ENCODE data around the gene NIM1K. TPM values are rescaled to one million over a fixed set of nuclear protein-coding genes. Genes with fewer than 3 reads are reported as not detected.
"Not testable (repeated sequence)": the region's sequence is repeated elsewhere in the genome, so short reads cannot be mapped to it uniquely, and the experiment has no call there.

The NIM1K gene
- total RNA-seq, 5 donors from 2014 or later (not counting 1 experiment from before 2014, with no cell fraction given): 0.41 to 0.89 (median 0.73) TPM; not detected in 1

- Histone ChIP-seq H3K36me3 (ENCODE audit: control insufficient read depth in 2 of 2, extremely low read depth in 1 of 2, insufficient read depth in 1 of 2, low read length in 1 of 2) (peaks cover 7 to 26% of the 10 kb centered on the region in 2 donors), H3K4me3 (ENCODE audit: control insufficient read depth in 1 of 2, extremely low read depth in 1 of 2, low read length in 1 of 2) (no peak overlapping the region), H3K4me1 (ENCODE audit: control insufficient read depth in 1 of 2, extremely low read depth in 1 of 2, insufficient read depth in 2 of 2, low read length in 2 of 2) (peaks cover 0 to 3% of the 10 kb centered on the region in 2 experiments), H3K9me3 (no peaks in the 10 kb centered on the region), H3K27me3 (replicated peaks in 1 of 2; ENCODE audit: control insufficient read depth in 2 of 2, extremely low read depth in 1 of 2, insufficient read depth in 2 of 2, low read length in 1 of 2) (no peaks in the 10 kb centered on the region), H3K27ac (ENCODE audit: low read length) (no peak overlapping the region)
- WGBS (ENCODE audit: insufficient coverage): 36% methylated on average over 4 of the region's 5 CpGs
- ChIA-PET POLR2A (interaction anchor here in 1 of 2 donors (0.8 to 1.2 kb wide), 2 partner anchors 9 to 41 kb away, joined by 5 to 12 read pairs; no protein-coding TSS in a partner anchor), CTCF (interaction anchor here in 1 of 2 donors (0.7 kb wide), 1 partner anchor 40 kb away, joined by 6 read pairs; no protein-coding TSS in a partner anchor)
- DNase-seq (peak in 12 of 35 experiments; percentile 2 to 39 (median 6)), ATAC-seq (replicated peaks in 1 of 4) (peak; percentile 69 to 94 (median 90))
- Mint-ChIP-seq H3K4me1 (peaks cover 22 to 32% (median 27%) of the 10 kb centered on the region in 3 donors), H3K36me3 (peaks cover 47% of the 10 kb centered on the region), H3K9me3 (no peaks in the 10 kb centered on the region), H3K4me3 (peak overlapping the region in 1 of 3 donors; percentile 18), H3K27ac (peak overlapping the region; percentile 55 to 76), H3K27me3 (no peaks in the 10 kb centered on the region)
Observed at GRCh38 chr5:43161244-43161643, 30.8 kb upstream of the NIM1K start.

DNA sequence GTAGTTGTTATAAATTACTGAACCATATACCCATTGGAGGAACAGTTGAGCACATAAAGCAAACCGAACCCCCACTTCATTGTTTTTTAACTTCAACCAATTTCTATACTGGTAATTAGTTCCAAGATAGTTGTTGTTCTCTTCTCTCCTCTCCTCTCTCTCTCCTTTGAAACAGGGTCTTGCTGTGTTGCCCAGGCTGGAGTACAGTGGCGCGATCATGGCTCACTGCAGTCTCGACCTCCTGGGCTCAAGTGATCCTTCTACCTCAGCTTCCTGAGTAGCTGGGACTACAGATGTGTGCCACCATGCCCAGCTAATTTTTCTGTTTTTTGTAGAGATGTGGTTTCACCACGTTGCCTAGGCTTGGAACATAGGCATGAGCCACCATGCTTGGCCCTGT is 27.2 kb upstream of the NIM1K start:
- not testable (repeated sequence) for DNase-seq; H3K4me3 ChIP-seq (ENCODE audit: control insufficient read depth in 1 of 2, extremely low read depth in 1 of 2, low read length in 1 of 2); H3K4me3 Mint-ChIP-seq; H3K4me1 ChIP-seq (ENCODE audit: control insufficient read depth in 1 of 2, extremely low read depth in 1 of 2, insufficient read depth in 2 of 2, low read length in 2 of 2); ATAC-seq (replicated peaks in 1 of 4); H3K27me3 ChIP-seq (replicated peaks in 1 of 2; ENCODE audit: control insufficient read depth in 2 of 2, extremely low read depth in 1 of 2, insufficient read depth in 2 of 2, low read length in 1 of 2); H3K27ac Mint-ChIP-seq; H3K9me3 ChIP-seq; H3K27ac ChIP-seq (ENCODE audit: low read length); H3K9me3 Mint-ChIP-seq; H3K27me3 Mint-ChIP-seq
- peaks cover 7 to 35% of the 10 kb centered on the region in 2 donors for H3K36me3 ChIP-seq (ENCODE audit: control insufficient read depth in 2 of 2, extremely low read depth in 1 of 2, insufficient read depth in 1 of 2, low read length in 1 of 2)
- H3K4me1 Mint-ChIP-seq: peaks cover 20 to 37% (median 21%) of the 10 kb centered on the region in 3 donors
- CTCF ChIA-PET: interaction anchor here in 1 of 2 donors (0.6 kb wide), 1 partner anchor 22 kb away, joined by 3 read pairs; no protein-coding TSS in a partner anchor
- 96% methylated on average over 3 of the region's 5 CpGs for WGBS (ENCODE audit: insufficient coverage)
- H3K36me3 Mint-ChIP-seq: peaks cover 50% of the 10 kb centered on the region
- POLR2A ChIA-PET: interaction anchor here (0.6 kb wide), 4 partner anchors 21 to 1262 kb away, joined by 3 to 5 read pairs (median 4); no protein-coding TSS in a partner anchor

- peaks cover 7 to 35% of the 10 kb centered on the region in 2 donors for H3K36me3 ChIP-seq (ENCODE audit: control insufficient read depth in 2 of 2, extremely low read depth in 1 of 2, insufficient read depth in 1 of 2, low read length in 1 of 2)
- H3K27ac ChIP-seq (ENCODE audit: low read length): no peak overlapping the region
- no peak overlapping the region for H3K4me3 ChIP-seq (ENCODE audit: control insufficient read depth in 1 of 2, extremely low read depth in 1 of 2, low read length in 1 of 2)
- WGBS (ENCODE audit: insufficient coverage): 100% methylated on average over 1 of the region's 1 CpG
- H3K4me3 Mint-ChIP-seq: no peak overlapping the region
- peaks cover 51% of the 10 kb centered on the region for H3K36me3 Mint-ChIP-seq
- CTCF ChIA-PET: interaction anchor here in 1 of 2 donors (0.6 kb wide), 1 partner anchor 21 kb away, joined by 3 read pairs; no protein-coding TSS in a partner anchor
- H3K9me3 Mint-ChIP-seq: no peaks in the 10 kb centered on the region
- H3K4me1 ChIP-seq (ENCODE audit: control insufficient read depth in 1 of 2, extremely low read depth in 1 of 2, insufficient read depth in 2 of 2, low read length in 2 of 2): peaks cover 0 to 3% of the 10 kb centered on the region in 2 experiments
- no peak for DNase-seq
- peaks cover 18 to 32% (median 20%) of the 10 kb centered on the region in 3 donors for H3K4me1 Mint-ChIP-seq
- no peaks in the 10 kb centered on the region for H3K27me3 Mint-ChIP-seq
- H3K27ac Mint-ChIP-seq: no peak overlapping the region
- POLR2A ChIA-PET: interaction anchor here (0.6 to 1.1 kb wide), 6 partner anchors 21 to 1263 kb away, joined by 3 to 9 read pairs (median 4); no protein-coding TSS in a partner anchor
- H3K27me3 ChIP-seq (replicated peaks in 1 of 2; ENCODE audit: control insufficient read depth in 2 of 2, extremely low read depth in 1 of 2, insufficient read depth in 2 of 2, low read length in 1 of 2): no peaks in the 10 kb centered on the region
- H3K9me3 ChIP-seq: no peaks in the 10 kb centered on the region
- no peak for ATAC-seq (replicated peaks in 1 of 4)
Observed at GRCh38 chr5:43165323-43165722, 26.7 kb upstream of the NIM1K start.

DNA sequence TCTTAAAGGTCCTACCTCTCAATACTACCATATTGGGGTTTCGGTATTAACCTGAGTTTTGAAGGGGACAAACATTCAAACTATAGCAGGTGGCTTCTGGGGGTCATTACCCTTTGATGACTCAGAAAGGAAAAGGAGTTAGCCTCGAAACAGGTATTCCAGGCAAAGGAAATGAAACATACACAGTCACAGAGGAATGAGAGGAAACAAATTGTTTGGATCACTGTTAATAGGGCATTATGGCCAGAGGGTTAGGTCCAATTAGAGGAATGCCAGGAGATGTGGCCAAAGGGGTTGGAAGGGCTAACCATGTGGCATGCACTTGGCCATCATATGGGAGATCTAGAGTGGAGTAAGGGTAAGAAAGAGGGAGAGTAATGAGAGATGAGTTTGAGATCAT is 23.9 kb upstream of the NIM1K start:
- WGBS (ENCODE audit: insufficient coverage): 100% methylated on average over 1 of the region's 2 CpGs
- Histone ChIP-seq H3K9me3 (no peaks in the 10 kb centered on the region), H3K4me1 (ENCODE audit: control insufficient read depth in 1 of 2, extremely low read depth in 1 of 2, insufficient read depth in 2 of 2, low read length in 2 of 2) (no peaks in the 10 kb centered on the region), H3K4me3 (ENCODE audit: control insufficient read depth in 1 of 2, extremely low read depth in 1 of 2, low read length in 1 of 2) (no peak overlapping the region), H3K27ac (ENCODE audit: low read length) (no peak overlapping the region), H3K27me3 (replicated peaks in 1 of 2; ENCODE audit: control insufficient read depth in 2 of 2, extremely low read depth in 1 of 2, insufficient read depth in 2 of 2, low read length in 1 of 2) (no peaks in the 10 kb centered on the region), H3K36me3 (ENCODE audit: control insufficient read depth in 2 of 2, extremely low read depth in 1 of 2, insufficient read depth in 1 of 2, low read length in 1 of 2) (peaks cover 5 to 33% of the 10 kb centered on the region in 2 donors)
- Mint-ChIP-seq H3K27me3 (no peaks in the 10 kb centered on the region), H3K9me3 (no peaks in the 10 kb centered on the region), H3K4me1 (peaks cover 6 to 20% (median 7%) of the 10 kb centered on the region in 3 donors), H3K27ac (no peak overlapping the region), H3K36me3 (peaks cover 52% of the 10 kb centered on the region), H3K4me3 (no peak overlapping the region)
- CTCF ChIA-PET: interaction anchor here in 1 of 2 donors (0.6 kb wide), 1 partner anchor 40 kb away, joined by 3 read pairs; no protein-coding TSS in a partner anchor
- no peak for ATAC-seq (replicated peaks in 1 of 4)
- POLR2A ChIA-PET: no interaction called here
- no peak for DNase-seq

DNA sequence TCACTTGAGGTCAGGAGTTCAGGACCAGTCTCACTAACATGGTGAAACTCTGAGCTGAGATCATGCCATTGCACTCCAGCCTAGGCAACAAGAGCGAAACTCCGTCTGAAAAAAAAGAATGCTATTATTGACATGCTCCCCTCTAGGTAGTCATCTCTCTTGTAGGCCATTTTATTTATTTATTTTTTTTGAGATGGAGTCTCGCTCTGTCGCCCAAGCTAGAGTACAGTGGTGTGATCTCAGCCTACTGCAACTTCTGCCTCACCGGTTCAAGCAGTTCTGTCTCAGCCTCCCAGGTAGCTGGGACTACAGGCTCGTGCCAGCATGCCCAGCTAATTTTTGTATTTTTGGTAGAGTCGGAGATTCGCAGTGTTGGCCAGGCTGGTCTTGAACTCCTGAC is 20.6 kb upstream of the NIM1K start:
- Histone ChIP-seq H3K4me3 (ENCODE audit: control insufficient read depth in 1 of 2, extremely low read depth in 1 of 2, low read length in 1 of 2) (no peak overlapping the region), H3K4me1 (ENCODE audit: control insufficient read depth in 1 of 2, extremely low read depth in 1 of 2, insufficient read depth in 2 of 2, low read length in 2 of 2) (no peaks in the 10 kb centered on the region), H3K27me3 (replicated peaks in 1 of 2; ENCODE audit: control insufficient read depth in 2 of 2, extremely low read depth in 1 of 2, insufficient read depth in 2 of 2, low read length in 1 of 2) (no peaks in the 10 kb centered on the region), H3K9me3 (no peaks in the 10 kb centered on the region), H3K27ac (ENCODE audit: low read length) (no peak overlapping the region), H3K36me3 (ENCODE audit: control insufficient read depth in 2 of 2, extremely low read depth in 1 of 2, insufficient read depth in 1 of 2, low read length in 1 of 2) (peaks cover 0 to 38% of the 10 kb centered on the region in 2 donors)
- ChIA-PET CTCF (no interaction called here), POLR2A (no interaction called here)
- WGBS (ENCODE audit: insufficient coverage): 100% methylated on average over 3 of the region's 8 CpGs
- peaks cover 2 to 8% (median 5%) of the 10 kb centered on the region in 3 donors for H3K4me1 Mint-ChIP-seq
- no peak overlapping the region for H3K4me3 Mint-ChIP-seq
- H3K36me3 Mint-ChIP-seq: peaks cover 42% of the 10 kb centered on the region
- no peak overlapping the region for H3K27ac Mint-ChIP-seq
- no peaks in the 10 kb centered on the region for H3K9me3 Mint-ChIP-seq
- DNase-seq (no peak), ATAC-seq (replicated peaks in 1 of 4) (no peak)
- no peaks in the 10 kb centered on the region for H3K27me3 Mint-ChIP-seq

GRCh38 chr5:43171926-43172325 is 20.1 kb upstream of the NIM1K start:
- Mint-ChIP-seq H3K4me1 (peaks cover 2 to 8% (median 3%) of the 10 kb centered on the region in 3 donors), H3K9me3 (no peaks in the 10 kb centered on the region), H3K27me3 (no peaks in the 10 kb centered on the region), H3K27ac (no peak overlapping the region), H3K36me3 (peaks cover 42% of the 10 kb centered on the region), H3K4me3 (no peak overlapping the region)
- no peaks in the 10 kb centered on the region for H3K27me3 ChIP-seq (replicated peaks in 1 of 2; ENCODE audit: control insufficient read depth in 2 of 2, extremely low read depth in 1 of 2, insufficient read depth in 2 of 2, low read length in 1 of 2)
- H3K27ac ChIP-seq (ENCODE audit: low read length): no peak overlapping the region
- DNase-seq: no peak
- WGBS (ENCODE audit: insufficient coverage): no CpG with 5 or more reads among the region's 1 CpG
- peaks cover 0 to 36% of the 10 kb centered on the region in 2 donors for H3K36me3 ChIP-seq (ENCODE audit: control insufficient read depth in 2 of 2, extremely low read depth in 1 of 2, insufficient read depth in 1 of 2, low read length in 1 of 2)
- CTCF ChIA-PET: no interaction called here
- POLR2A ChIA-PET: no interaction called here
- no peaks in the 10 kb centered on the region for H3K4me1 ChIP-seq (ENCODE audit: control insufficient read depth in 1 of 2, extremely low read depth in 1 of 2, insufficient read depth in 2 of 2, low read length in 2 of 2)
- no peak overlapping the region for H3K4me3 ChIP-seq (ENCODE audit: control insufficient read depth in 1 of 2, extremely low read depth in 1 of 2, low read length in 1 of 2)
- H3K9me3 ChIP-seq: no peaks in the 10 kb centered on the region
- no peak for ATAC-seq (replicated peaks in 1 of 4)

Data from T-cell (primary cell).